Muscle layer of duodenum (tissue), 2 donors: ENCODE data around the gene EMB.
"Not testable (repeated sequence)": the region's sequence is repeated elsewhere in the genome, so short reads cannot be mapped to it uniquely, and the experiment has no call there.

Experiments used
- H3K27ac ChIP-seq: one replicate; pipeline ENCODE4 v1.7.0; 2013; ENCODE audit warnings: mild to moderate bottlenecking, low read length
- H3K27me3 ChIP-seq: one replicate; pipeline ENCODE4 v1.7.0; 2013; ENCODE audit warnings: low read depth, mild to moderate bottlenecking, control low read depth, low read length
- H3K36me3 ChIP-seq, 2 donors: one replicate each; pipeline ENCODE4 v1.7.0; 2013; ENCODE audit warnings: low read length in 2 of 2, control low read depth in 1 of 2, mild to moderate bottlenecking in 1 of 2; ENCODE audit not compliant: insufficient read depth in 2 of 2, control insufficient read depth in 1 of 2
- H3K4me1 ChIP-seq, 2 donors: one replicate each; pipeline ENCODE4 v1.7.0; 2013; ENCODE audit warnings: low read length in 2 of 2, mild to moderate bottlenecking in 2 of 2, control low read depth in 1 of 2, moderate library complexity in 1 of 2; ENCODE audit not compliant: insufficient read depth in 2 of 2, control insufficient read depth in 1 of 2
- H3K4me3 ChIP-seq, 2 donors: one replicate each; pipeline ENCODE4 v1.7.0; 2013; ENCODE audit warnings: low read length in 2 of 2, low read depth in 1 of 2, mild to moderate bottlenecking in 1 of 2
- H3K9me3 ChIP-seq, 2 donors: one replicate each; pipeline ENCODE4 v1.7.0; 2013; ENCODE audit warnings: low read length in 2 of 2, control low read depth in 1 of 2, mild to moderate bottlenecking in 1 of 2; ENCODE audit not compliant: control insufficient read depth in 1 of 2
- donor health status: healthy.

EMB gene

GRCh38 chr5:50420343-50420935, 20.6 kb downstream of the EMB start:
- H3K27ac ChIP-seq = no peak overlapping the region

DNA sequence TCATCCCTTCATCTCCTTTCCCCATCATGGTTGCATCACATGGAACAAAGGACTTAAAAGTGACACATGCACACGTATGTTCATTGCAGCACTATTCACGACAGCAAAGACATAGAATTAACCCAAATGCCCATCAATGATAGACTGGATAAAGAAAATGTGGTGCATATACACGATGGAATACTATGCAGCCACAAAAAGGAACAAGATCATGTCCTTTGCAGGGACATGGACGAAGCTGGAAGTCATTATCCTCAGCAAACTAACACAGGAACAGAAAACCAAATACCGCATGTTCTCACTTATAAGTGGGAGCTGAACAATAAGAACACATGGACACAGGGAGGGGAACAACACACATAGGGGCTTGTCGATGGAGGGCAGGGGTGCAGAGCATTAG, 21.4 kb downstream of the EMB start:
- H3K27me3 ChIP-seq, H3K4me1 ChIP-seq, H3K4me3 ChIP-seq, H3K36me3 ChIP-seq, H3K9me3 ChIP-seq, H3K27ac ChIP-seq: not testable (repeated sequence)

More at GRCh38 chr5:50420343-50420935, 20.6 kb downstream of the EMB start:
- H3K36me3 ChIP-seq = no peaks in the 10 kb centered on the region
- H3K4me3 ChIP-seq = no peak overlapping the region
- H3K4me1 ChIP-seq = no peaks in the 10 kb centered on the region
- no peaks in the 10 kb centered on the region for H3K9me3 ChIP-seq
- no peaks in the 10 kb centered on the region for H3K27me3 ChIP-seq

GRCh38 chr5:50416637-50417036, 24.5 kb downstream of the EMB start:
- H3K27ac ChIP-seq, H3K27me3 ChIP-seq, H3K4me3 ChIP-seq: not testable (repeated sequence)

GRCh38 chr5:50415912-50416311, 25.2 kb downstream of the EMB start:
- no peak overlapping the region for H3K4me3 ChIP-seq
- H3K27me3 ChIP-seq = no peaks in the 10 kb centered on the region
- H3K4me1 ChIP-seq = no peaks in the 10 kb centered on the region
- H3K9me3 ChIP-seq = no peaks in the 10 kb centered on the region
- H3K27ac ChIP-seq = no peak overlapping the region
- H3K36me3 ChIP-seq = no peaks in the 10 kb centered on the region

More at GRCh38 chr5:50416637-50417036, 24.5 kb downstream of the EMB start:
- H3K36me3 ChIP-seq, H3K9me3 ChIP-seq, H3K4me1 ChIP-seq: not testable (repeated sequence)

DNA sequence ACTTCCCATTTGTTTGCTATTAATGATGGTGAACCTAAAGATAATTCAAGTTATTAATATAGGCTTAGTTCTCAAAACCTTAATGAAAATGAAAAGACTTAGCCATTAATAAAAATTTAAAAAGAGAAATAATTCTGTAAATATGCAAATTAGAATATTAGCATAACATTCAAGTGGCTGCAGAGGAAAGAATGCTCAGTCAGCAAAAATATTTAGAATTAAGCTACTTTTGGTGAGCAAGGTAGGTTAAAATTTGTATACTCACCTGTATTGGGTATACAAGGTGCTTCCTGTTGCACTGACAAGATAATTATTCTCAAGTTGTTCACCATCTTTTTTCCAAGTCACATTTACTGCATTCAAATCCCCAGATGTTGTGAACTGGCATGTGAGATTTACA, 30.2 kb downstream of the EMB start:
- H3K36me3 ChIP-seq, H3K4me3 ChIP-seq, H3K4me1 ChIP-seq, H3K27ac ChIP-seq, H3K27me3 ChIP-seq, H3K9me3 ChIP-seq: not testable (repeated sequence)

- no peak overlapping the region for H3K27ac ChIP-seq
Observed at GRCh38 chr5:50406877-50407276, 34.2 kb downstream of the EMB start.

DNA sequence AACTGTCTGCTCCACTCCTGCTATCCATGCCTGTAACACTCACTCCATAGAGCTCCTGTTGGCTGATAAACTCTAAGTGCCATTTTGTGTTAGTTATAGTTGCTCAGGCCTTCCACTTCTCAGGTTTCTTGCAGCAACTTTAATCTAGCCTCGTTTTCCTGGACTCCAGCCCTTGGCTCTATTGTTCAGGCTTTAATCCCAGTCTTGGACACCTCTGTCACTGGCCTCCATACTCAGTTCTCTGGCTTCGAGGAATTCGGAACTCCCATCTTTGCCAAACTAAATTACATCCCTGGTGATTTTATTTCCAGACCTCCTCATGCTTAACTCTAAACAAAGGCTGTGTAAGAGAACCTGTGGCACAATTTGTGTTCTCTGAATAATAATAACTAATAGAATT, 39.8 kb downstream of the EMB start:
- no peaks in the 10 kb centered on the region for H3K9me3 ChIP-seq
- no peaks in the 10 kb centered on the region for H3K36me3 ChIP-seq
- no peaks in the 10 kb centered on the region for H3K27me3 ChIP-seq
- no peaks in the 10 kb centered on the region for H3K4me1 ChIP-seq
- no peak overlapping the region for H3K27ac ChIP-seq
- H3K4me3 ChIP-seq = no peak overlapping the region

More at GRCh38 chr5:50406877-50407276, 34.2 kb downstream of the EMB start:
- Histone ChIP-seq H3K36me3 (no peaks in the 10 kb centered on the region), H3K4me1 (no peaks in the 10 kb centered on the region), H3K9me3 (no peaks in the 10 kb centered on the region), H3K27me3 (no peaks in the 10 kb centered on the region), H3K4me3 (no peak overlapping the region)

DNA sequence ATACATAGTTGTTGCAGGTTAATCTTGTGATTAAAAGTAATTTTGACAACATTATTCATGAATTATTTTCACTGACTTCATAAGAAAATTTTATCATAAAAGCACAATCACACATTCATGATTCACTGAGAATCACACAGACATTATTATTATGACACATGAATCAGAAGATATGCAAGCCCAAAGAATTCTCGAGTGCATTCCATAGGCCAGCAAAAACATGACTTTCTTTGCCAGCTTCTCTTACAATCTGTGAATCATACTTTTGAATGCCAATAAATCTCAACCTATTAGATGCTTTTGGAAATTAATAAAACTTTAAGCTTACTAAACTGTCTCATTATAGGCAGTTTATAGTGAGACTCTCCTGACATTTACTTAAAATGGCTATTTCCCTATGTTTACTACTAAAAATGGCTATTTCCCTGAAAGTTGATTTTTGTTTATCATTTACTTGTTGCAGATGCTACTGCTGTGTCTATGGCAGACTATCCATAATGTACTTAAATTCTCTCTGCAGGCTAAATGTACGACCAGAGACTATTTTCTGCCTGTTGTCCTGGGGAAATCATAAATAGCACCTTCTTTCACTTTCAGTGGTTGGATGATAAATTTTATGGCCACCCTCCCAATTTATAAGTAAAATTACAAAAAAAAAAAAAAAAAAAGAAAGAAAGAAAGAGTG, 47.0 kb downstream of the EMB start:
- not testable (repeated sequence) for H3K36me3 ChIP-seq, H3K27me3 ChIP-seq, H3K27ac ChIP-seq, H3K4me1 ChIP-seq, H3K4me3 ChIP-seq, H3K9me3 ChIP-seq

DNA sequence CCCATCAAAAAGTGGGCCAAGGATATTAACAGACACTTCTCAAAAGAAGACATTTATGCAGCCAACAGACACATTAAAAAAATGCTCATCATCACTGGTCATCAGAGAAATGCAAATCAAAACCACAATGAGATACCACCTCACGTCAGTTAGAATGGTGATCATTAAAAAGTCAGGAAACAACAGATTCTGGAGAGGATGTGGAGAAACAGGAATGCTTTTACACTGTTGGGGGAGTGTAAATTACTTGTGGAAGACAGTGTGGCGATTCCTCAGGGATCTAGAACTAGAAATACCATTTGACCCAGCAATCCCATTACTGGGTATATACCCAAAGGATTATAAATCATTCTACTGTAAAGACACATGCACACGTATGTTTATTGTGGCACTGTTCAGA, 48.8 kb downstream of the EMB start:
- not testable (repeated sequence) for H3K36me3 ChIP-seq, H3K4me3 ChIP-seq, H3K4me1 ChIP-seq, H3K9me3 ChIP-seq, H3K27me3 ChIP-seq, H3K27ac ChIP-seq

DNA sequence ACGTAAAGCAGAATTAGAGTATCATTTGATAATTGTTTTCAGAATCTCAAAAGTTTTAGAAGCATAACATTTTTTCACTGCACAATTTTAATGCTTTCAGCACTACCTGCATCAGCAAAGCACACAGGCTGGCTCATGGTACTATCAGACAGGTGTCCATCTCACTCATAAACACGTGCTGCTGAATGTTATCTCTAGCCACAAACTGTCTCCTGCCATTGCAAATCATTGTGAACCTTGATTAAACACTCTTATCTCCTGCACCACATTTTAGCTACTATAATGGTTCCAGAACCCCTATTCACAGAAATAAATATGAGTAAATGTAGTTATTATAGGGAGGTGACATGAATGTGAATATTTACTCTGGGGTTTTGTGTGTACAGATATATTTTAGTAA, 56.7 kb downstream of the EMB start:
- H3K27ac ChIP-seq, H3K36me3 ChIP-seq: not testable (repeated sequence)

GRCh38 chr5:50376696-50377095, 64.4 kb downstream of the EMB start:
- not testable (repeated sequence) for H3K27ac ChIP-seq, H3K27me3 ChIP-seq, H3K9me3 ChIP-seq, H3K4me1 ChIP-seq, H3K4me3 ChIP-seq, H3K36me3 ChIP-seq

More for the DNA sequence above, 56.7 kb downstream of the EMB start:
- not testable (repeated sequence) for H3K27me3 ChIP-seq, H3K4me1 ChIP-seq, H3K4me3 ChIP-seq, H3K9me3 ChIP-seq
